GM21381 (cell line): ENCODE measurements around the gene CLCA1.
"Not testable (repeated sequence)": the region's sequence is repeated elsewhere in the genome, so short reads cannot be mapped to it uniquely, and the experiment has no call there.

Experiments
- ATAC-seq: cut with Tn5 transposase; IDR thresholded peaks from one replicate; pipeline ENCODE4 v1.9.1; 2021; ENCODE audit warnings: mild to moderate bottlenecking, moderate library complexity; ENCODE audit not compliant: unreplicated experiment

The CLCA1 gene

GRCh38 chr1:86464819-86465218 lies 3.9 kb upstream of the CLCA1 start:
- no peak for ATAC-seq

- ATAC-seq: no peak
Measured at GRCh38 chr1:86466109-86466844, 2.5 kb upstream of the CLCA1 start.

GRCh38 chr1:86466986-86467385 lies 1.7 kb upstream of the CLCA1 start:
- ATAC-seq: no peak

GRCh38 chr1:86470859-86471258 lies 2.1 kb downstream of the CLCA1 start:
- ATAC-seq: no peak

- no peak for ATAC-seq
Measured at GRCh38 chr1:86471291-86471690, 2.6 kb downstream of the CLCA1 start.

- ATAC-seq: no peak
Measured at GRCh38 chr1:86472152-86472551, 3.4 kb downstream of the CLCA1 start.

- no peak for ATAC-seq
Measured at GRCh38 chr1:86472767-86473166, 4.0 kb downstream of the CLCA1 start.

- no peak for ATAC-seq
Measured at GRCh38 chr1:86477256-86477655, 8.5 kb downstream of the CLCA1 start.

- ATAC-seq: no peak
Measured at GRCh38 chr1:86477682-86478081, 9.0 kb downstream of the CLCA1 start.

GRCh38 chr1:86478416-86479156 lies 9.9 kb downstream of the CLCA1 start:
- ATAC-seq: no peak

- no peak for ATAC-seq
Measured at GRCh38 chr1:86481966-86482365, 13.2 kb downstream of the CLCA1 start.

GRCh38 chr1:86487131-86487810 lies 18.5 kb downstream of the CLCA1 start:
- no peak for ATAC-seq

- no peak for ATAC-seq
Measured at GRCh38 chr1:86487811-86488141, 19.0 kb downstream of the CLCA1 start.

- ATAC-seq: no peak
Measured at GRCh38 chr1:86489242-86489878, 20.6 kb downstream of the CLCA1 start.

GRCh38 chr1:86491171-86491950 lies 22.6 kb downstream of the CLCA1 start:
- no peak for ATAC-seq

GRCh38 chr1:86498281-86498680 lies 29.6 kb downstream of the CLCA1 start:
- ATAC-seq: no peak

- peak; percentile 50 for ATAC-seq
Measured at GRCh38 chr1:86499987-86500593, 31.4 kb downstream of the CLCA1 start.

GRCh38 chr1:86500714-86501113 lies 32.0 kb downstream of the CLCA1 start:
- ATAC-seq: no peak

GRCh38 chr1:86502125-86502646 lies 33.5 kb downstream of the CLCA1 start:
- ATAC-seq: not testable (repeated sequence)
